NCI-H2171 (cell line): Measurements from ENCODE around the gene FAM72C.
"Not testable (repeated sequence)": the region's sequence is repeated elsewhere in the genome, so short reads cannot be mapped to it uniquely, and the experiment has no call there.

ENCODE experiments used
- DNase-seq: peaks from one replicate; lab custom pipeline; 2025; lab: John Stamatoyannopoulos, UW

Gene FAM72C

GRCh38 chr1:143984721-143985473 lies 13.1 kb upstream of the FAM72C start:
- not testable (repeated sequence) for DNase-seq

- DNase-seq: not testable (repeated sequence)
Measured at GRCh38 chr1:143974416-143974815, 2.6 kb upstream of the FAM72C start.

GRCh38 chr1:143973876-143974414 lies 2.2 kb upstream of the FAM72C start:
- DNase-seq: not testable (repeated sequence)

GRCh38 chr1:143972753-143973326 lies 1.1 kb upstream of the FAM72C start:
- DNase-seq: not testable (repeated sequence)

GRCh38 chr1:143965860-143966259 lies 5.9 kb downstream of the FAM72C start:
- DNase-seq: not testable (repeated sequence)

- DNase-seq: not testable (repeated sequence)
Measured at GRCh38 chr1:143964294-143964693, 7.5 kb downstream of the FAM72C start.

- not testable (repeated sequence) for DNase-seq
Measured at GRCh38 chr1:143955930-143956329, 15.9 kb downstream of the FAM72C start.

- DNase-seq: not testable (repeated sequence)
Measured at GRCh38 chr1:143952913-143953312, 18.9 kb downstream of the FAM72C start.

- not testable (repeated sequence) for DNase-seq
Measured at GRCh38 chr1:143951485-143952391, 20.0 kb downstream of the FAM72C start.

GRCh38 chr1:143947749-143948148 lies 24.0 kb downstream of the FAM72C start:
- DNase-seq: not testable (repeated sequence)

GRCh38 chr1:143945253-143945652 lies 26.5 kb downstream of the FAM72C start:
- DNase-seq: not testable (repeated sequence)

- DNase-seq: not testable (repeated sequence)
Measured at GRCh38 chr1:143944576-143945240, 27.1 kb downstream of the FAM72C start.

GRCh38 chr1:143943319-143943978 lies 28.3 kb downstream of the FAM72C start:
- not testable (repeated sequence) for DNase-seq

- not testable (repeated sequence) for DNase-seq
Measured at GRCh38 chr1:143942238-143942860, 29.4 kb downstream of the FAM72C start.

GRCh38 chr1:143939666-143940065 lies 32.1 kb downstream of the FAM72C start:
- DNase-seq: not testable (repeated sequence)

- DNase-seq: not testable (repeated sequence)
Measured at GRCh38 chr1:143938922-143939321, 32.9 kb downstream of the FAM72C start.

- not testable (repeated sequence) for DNase-seq
Measured at GRCh38 chr1:143936457-143937115, 35.2 kb downstream of the FAM72C start.

- not testable (repeated sequence) for DNase-seq
Measured at GRCh38 chr1:143919127-143919526, 52.7 kb downstream of the FAM72C start.

GRCh38 chr1:143918552-143918951 lies 53.2 kb downstream of the FAM72C start:
- not testable (repeated sequence) for DNase-seq

- not testable (repeated sequence) for DNase-seq
Measured at GRCh38 chr1:143913705-143914104, 58.1 kb downstream of the FAM72C start.
